ENCODE measurements around the gene R3HDM4.

DNA sequence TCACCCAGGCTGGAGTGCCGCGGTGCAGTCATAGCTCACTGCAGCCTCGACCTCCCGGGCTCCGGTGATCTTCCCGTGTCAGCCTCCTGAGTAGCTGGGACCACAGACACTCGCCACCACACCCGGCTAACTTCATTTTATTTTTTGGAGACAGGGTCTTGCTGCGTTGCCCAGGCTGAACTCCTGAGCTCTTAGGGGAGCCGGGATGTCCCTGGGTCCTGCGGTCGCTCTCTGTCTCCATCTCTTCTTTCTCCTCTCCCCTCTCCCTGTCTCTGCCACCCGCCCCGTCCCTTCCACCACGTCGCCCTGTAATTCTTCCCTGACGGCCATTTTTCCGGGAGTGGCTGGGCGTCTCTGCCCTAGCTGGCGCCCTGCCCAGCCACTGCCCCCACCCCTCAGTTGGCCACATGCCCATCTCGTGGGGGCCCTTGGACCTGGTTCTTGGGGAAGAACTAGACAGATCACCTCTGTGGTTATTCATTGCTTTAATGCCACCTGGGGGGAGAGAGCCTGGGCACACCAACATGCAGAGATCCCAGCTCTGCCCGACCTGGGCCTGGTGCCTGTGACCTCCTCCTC is 31.7 kb upstream of the R3HDM4 start:
- TF ChIP-seq, protein P1, sequence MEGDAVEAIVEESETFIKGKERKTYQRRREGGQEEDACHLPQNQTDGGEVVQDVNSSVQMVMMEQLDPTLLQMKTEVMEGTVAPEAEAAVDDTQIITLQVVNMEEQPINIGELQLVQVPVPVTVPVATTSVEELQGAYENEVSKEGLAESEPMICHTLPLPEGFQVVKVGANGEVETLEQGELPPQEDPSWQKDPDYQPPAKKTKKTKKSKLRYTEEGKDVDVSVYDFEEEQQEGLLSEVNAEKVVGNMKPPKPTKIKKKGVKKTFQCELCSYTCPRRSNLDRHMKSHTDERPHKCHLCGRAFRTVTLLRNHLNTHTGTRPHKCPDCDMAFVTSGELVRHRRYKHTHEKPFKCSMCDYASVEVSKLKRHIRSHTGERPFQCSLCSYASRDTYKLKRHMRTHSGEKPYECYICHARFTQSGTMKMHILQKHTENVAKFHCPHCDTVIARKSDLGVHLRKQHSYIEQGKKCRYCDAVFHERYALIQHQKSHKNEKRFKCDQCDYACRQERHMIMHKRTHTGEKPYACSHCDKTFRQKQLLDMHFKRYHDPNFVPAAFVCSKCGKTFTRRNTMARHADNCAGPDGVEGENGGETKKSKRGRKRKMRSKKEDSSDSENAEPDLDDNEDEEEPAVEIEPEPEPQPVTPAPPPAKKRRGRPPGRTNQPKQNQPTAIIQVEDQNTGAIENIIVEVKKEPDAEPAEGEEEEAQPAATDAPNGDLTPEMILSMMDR (IDR thresholded peaks at IDR 0.05 in 8 of 11, conservative IDR thresholded peaks at IDR 0.05 in 3 of 11) = no peak
- TF ChIP-seq POLR2AphosphoS5 (IDR thresholded peaks at IDR 0.05) = no peak
- no peak for TF ChIP-seq POLR2A (IDR thresholded peaks at IDR 0.05)
